Testis (tissue), 3 donors: ENCODE data around the gene GPR78. TPM values are rescaled to one million over a fixed set of nuclear protein-coding genes. Genes with fewer than 3 reads are reported as not detected.

Experiments
- DNase-seq: peaks from one replicate; pipeline ENCODE4 v3.0.0-alpha.2; 2019
- H3K27ac ChIP-seq, 2 donors: fragments of 200-600 bp; sonication (generic); one replicate each; pipeline ENCODE4 v1.5.1; 2019
- H3K27me3 ChIP-seq: fragments of 200-600 bp; sonication (generic); one replicate; pipeline ENCODE4 v1.5.1; 2019
- H3K36me3 ChIP-seq: fragments of 200-600 bp; sonication (generic); one replicate; pipeline ENCODE4 v1.5.1; 2017; ENCODE audit warnings: low read depth; ENCODE audit errors: missing control alignments
- H3K4me1 ChIP-seq: fragments of 200-600 bp; sonication (generic); one replicate; pipeline ENCODE4 v1.5.1; 2019
- H3K4me3 ChIP-seq, 2 donors: fragments of 200-600 bp; sonication (generic); one replicate each; pipeline ENCODE4 v1.5.1; 2017 to 2019
- H3K9me3 ChIP-seq: fragments of 200-600 bp; sonication (generic); one replicate; pipeline ENCODE4 v1.5.1; 2017
- POLR2A ChIP-seq: fragments of 450-650 bp; IDR thresholded peaks from one replicate; pipeline ENCODE4 v1.6.1; 2017; ENCODE audit warnings: antibody characterized with exemption, mild to moderate bottlenecking, moderate library complexity
- WGBS, 2 donors: methylation state at CpG; one replicate each; pipeline ENCODE4 v1.1.5; 2018; 5-methylcytosine and 5-hydroxymethylcytosine counted together
- intact Hi-C: fragments of 100-400 bp; cut with DNase I; formaldehyde crosslinking; loops from one replicate; pipeline ENCODE4 v1.15.1; 2023; ENCODE audit warnings: low total_unique reads
- polyA plus RNA-seq: library from polyadenylated mRNA; stranded (reverse); fragments of 350-450 nt; fragmentation: Illumina TruSeq; extraction: RNeasy Lipid Tissue Mini Kit (QIAGEN cat#74804); gene quantifications from one replicate; pipeline ENCODE4 v1.2.3, GENCODE V29; 2014; ENCODE audit warnings: low read depth, low replicate concordance; ENCODE audit not compliant: insufficient read depth
- total RNA-seq, 2 donors: library from RNA; depleted of rRNA; stranded (reverse); fragments of >200 nt; gene quantifications; one replicate each; pipeline ENCODE4 v1.2.3, GENCODE V29; 2016
- TF ChIP-seq, protein P1 (sequence below), 3 experiments: fragments of 450-650 bp in 2 of 3; fragments of 200-600 bp in 1 of 3; sonication (generic) in 1 of 3; IDR thresholded peaks; one replicate each; pipeline ENCODE4 v1.5.1; 2016 to 2019; ENCODE audit warnings: antibody characterized with exemption in 3 of 3, mild to moderate bottlenecking in 2 of 3, moderate library complexity in 1 of 3

The GPR78 gene
- total and polyA plus RNA-seq, 3 donors from 2014 or later = 0.34 to 0.99 (median 0.39) TPM

DNA sequence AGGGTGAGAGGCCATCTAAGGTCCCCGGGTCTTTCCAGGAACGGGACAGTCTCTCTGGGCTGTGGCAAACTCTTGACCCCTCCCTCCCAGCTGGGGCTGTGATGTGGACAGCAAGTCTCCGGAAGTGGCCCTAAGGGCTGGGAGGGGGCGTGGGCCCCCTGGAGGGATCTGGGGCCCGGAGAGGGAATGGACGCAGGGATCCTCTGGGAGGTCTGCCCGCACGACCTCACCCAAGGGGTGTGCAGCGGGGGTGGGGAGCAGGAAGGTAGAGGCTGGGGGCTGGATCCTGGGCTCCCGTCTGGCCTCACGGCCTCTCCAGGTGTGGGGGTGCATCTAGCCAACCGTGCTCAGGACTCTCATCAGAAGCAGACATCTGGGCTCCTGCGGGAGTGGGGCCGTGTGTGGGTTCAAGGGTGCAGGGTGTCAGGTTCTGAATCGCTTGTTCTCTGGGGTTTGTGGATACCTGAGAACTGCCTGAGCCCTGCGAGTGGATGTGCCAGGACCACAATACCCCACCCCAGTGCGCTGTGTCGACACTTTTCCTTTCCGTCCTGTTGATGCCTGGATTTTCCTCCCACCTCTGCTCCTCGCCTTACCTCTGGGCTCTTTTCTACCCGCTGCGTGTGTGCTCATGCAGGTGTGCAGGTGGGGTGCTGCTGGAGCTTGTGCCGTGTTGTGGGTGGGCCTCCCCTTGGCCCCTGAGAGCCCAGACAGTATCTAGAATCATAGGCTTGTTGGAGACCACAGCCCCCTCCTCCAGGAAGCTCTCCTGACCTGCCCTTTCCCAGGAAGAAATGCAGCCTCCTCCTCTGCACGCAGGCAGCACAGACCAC is 13.3 kb downstream of the GPR78 start:
- peak overlapping the region; percentile 34 to 35 for H3K4me3 ChIP-seq
- H3K36me3 ChIP-seq = no peaks in the 10 kb centered on the region
- WGBS, 2 donors = 35 to 42% methylated on average over 15 to 23 of the region's 24 CpGs
- H3K9me3 ChIP-seq = no peaks in the 10 kb centered on the region
- no peaks in the 10 kb centered on the region for H3K27me3 ChIP-seq
- no peak overlapping the region for H3K27ac ChIP-seq
- intact Hi-C loops = no loop called here
- TF ChIP-seq, protein P1, sequence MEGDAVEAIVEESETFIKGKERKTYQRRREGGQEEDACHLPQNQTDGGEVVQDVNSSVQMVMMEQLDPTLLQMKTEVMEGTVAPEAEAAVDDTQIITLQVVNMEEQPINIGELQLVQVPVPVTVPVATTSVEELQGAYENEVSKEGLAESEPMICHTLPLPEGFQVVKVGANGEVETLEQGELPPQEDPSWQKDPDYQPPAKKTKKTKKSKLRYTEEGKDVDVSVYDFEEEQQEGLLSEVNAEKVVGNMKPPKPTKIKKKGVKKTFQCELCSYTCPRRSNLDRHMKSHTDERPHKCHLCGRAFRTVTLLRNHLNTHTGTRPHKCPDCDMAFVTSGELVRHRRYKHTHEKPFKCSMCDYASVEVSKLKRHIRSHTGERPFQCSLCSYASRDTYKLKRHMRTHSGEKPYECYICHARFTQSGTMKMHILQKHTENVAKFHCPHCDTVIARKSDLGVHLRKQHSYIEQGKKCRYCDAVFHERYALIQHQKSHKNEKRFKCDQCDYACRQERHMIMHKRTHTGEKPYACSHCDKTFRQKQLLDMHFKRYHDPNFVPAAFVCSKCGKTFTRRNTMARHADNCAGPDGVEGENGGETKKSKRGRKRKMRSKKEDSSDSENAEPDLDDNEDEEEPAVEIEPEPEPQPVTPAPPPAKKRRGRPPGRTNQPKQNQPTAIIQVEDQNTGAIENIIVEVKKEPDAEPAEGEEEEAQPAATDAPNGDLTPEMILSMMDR (IDR thresholded peaks at IDR 0.05) = no peak
- no peak for TF ChIP-seq POLR2A
- no peak for DNase-seq
- peaks cover 2% of the 10 kb centered on the region for H3K4me1 ChIP-seq

DNA sequence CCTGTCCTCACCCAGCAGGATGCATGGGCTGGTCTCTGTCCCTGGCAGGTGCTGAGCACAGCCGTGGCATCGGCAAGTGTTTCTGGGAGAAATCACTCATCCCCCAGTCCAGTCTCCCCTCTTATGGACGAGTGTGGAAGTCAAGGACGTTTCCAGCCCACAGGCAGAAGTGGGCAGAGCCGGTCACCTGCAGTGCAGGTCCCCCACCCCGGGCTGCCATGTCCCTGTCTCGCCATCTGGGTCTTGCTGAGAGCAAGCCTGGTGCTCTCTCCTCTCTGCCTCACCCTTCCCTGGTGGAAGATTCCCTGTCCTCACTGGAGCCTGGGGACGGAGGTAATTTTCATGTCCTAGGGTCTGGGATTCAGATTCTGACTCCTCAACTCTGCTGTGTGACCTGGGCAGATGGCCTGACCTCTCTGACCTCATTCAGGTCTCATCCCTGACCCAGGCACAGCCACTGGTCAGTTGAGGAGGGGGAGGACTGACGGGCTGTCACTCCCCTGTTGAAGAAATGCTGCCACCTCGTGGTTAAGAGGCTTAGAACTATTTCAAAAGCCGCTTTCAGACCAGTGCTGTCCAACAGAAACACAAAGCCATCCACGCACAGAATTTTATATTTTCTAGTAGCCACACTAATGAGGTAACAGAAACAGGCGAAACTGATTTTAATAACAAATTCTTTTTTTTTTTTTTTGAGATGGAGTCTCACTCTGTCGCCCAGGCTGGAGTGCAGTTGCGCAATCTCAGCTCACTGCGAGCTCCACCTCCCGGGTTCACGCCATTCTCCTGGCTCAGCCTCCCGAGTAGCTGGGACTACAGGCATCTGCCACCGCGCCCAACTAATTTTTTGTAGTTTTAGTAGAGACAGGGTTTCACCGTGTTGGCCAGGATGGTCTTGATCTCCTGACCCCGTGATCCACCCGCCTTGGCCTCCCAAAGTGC is 14.2 kb downstream of the GPR78 start:
- WGBS, 2 donors = 59 to 63% methylated on average over 18 to 24 of the region's 24 CpGs
- H3K9me3 ChIP-seq = no peaks in the 10 kb centered on the region
- TF ChIP-seq POLR2A = no peak
- TF ChIP-seq, protein P1 (IDR thresholded peaks at IDR 0.05) = peak; percentile 52 to 64 (median 63)
- H3K27ac ChIP-seq = no peak overlapping the region
- peaks cover 2% of the 10 kb centered on the region for H3K4me1 ChIP-seq
- H3K4me3 ChIP-seq = no peak overlapping the region
- intact Hi-C loops = no loop called here
- H3K36me3 ChIP-seq = no peaks in the 10 kb centered on the region
- no peaks in the 10 kb centered on the region for H3K27me3 ChIP-seq
- peak; percentile 78 for DNase-seq

DNA sequence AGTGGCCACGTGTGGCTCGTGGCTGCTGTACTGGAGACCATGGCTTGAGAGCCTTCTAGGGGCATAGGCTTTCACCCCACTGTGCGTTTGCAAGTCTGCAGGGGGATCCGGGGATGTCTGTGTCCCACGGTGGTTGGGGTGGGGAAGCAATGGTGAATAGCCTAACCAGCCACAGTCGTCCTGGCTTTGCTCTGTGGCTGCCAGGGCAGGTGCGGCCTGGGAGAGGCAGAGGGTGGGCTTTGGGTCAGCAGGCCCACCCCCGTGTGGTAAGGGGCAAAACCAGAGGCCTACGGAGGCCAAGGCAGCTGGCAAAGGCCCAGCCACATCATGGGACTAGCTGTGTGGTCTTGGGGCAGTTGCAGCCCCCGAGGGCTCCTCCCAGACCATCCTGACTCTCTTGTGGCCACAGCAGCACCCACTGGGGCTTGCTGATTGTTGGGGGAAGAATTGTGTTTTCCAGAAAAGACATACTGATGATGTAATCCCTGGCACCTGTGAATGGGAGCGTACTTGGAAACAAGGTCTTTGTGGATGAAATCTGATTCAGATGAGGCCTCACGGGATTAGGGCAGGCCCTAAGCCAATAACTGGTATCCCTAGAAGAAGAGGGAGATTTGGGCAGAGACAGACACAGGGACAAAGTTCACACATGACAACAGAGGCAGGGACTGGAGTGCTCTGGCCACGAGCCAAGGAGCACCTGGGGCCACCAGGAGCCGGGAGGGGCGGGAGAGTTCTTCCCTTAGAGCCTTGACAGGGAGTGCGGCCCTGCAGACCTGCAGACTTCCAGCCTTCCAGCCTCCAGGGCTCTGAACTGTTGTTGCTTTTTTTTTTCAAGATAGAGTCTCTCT is 15.3 kb downstream of the GPR78 start:
- intact Hi-C loops = no loop called here

DNA sequence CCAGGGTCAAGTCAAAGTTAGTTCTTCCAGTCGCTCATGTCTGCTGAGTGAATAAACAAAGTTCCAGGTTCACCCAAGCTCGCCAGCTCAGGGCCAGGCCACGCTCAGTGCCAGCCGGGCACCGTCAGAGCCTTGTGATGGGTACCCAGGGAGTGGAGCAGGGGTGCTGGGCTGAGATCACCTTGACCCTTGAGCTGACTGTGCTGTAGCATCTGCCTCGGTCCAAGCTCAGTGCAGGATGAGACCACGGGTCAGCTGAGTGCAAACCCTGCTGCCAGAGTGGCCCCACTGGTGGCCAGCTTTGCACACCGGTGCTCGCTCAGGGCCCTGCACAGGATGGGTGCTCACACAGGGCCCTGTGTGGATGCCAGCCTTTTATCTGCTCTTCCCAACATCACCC is 16.7 kb downstream of the GPR78 start:
- TF ChIP-seq, protein P1 (IDR thresholded peaks at IDR 0.05) = no peak
- TF ChIP-seq POLR2A = no peak
- intact Hi-C loops = no loop called here
- DNase-seq = no peak
- WGBS, 2 donors = 76 to 81% methylated on average over 4 to 9 of the region's 9 CpGs
- Histone ChIP-seq H3K9me3 (no peaks in the 10 kb centered on the region), H3K4me3 (no peak overlapping the region), H3K4me1 (peaks cover 2% of the 10 kb centered on the region), H3K36me3 (no peaks in the 10 kb centered on the region), H3K27ac (no peak overlapping the region), H3K27me3 (no peaks in the 10 kb centered on the region)

More for the DNA sequence above, 15.3 kb downstream of the GPR78 start:
- Histone ChIP-seq H3K27ac (no peak overlapping the region), H3K27me3 (no peaks in the 10 kb centered on the region), H3K4me1 (peaks cover 2% of the 10 kb centered on the region), H3K4me3 (no peak overlapping the region), H3K9me3 (no peaks in the 10 kb centered on the region), H3K36me3 (no peaks in the 10 kb centered on the region)
- WGBS, 2 donors = 61 to 70% methylated on average over 8 to 16 of the region's 16 CpGs
- DNase-seq = no peak
- no peak for TF ChIP-seq POLR2A
- TF ChIP-seq, protein P1 (IDR thresholded peaks at IDR 0.05) = no peak
